Mesendoderm (in vitro differentiated cells): ENCODE results near the gene FSTL4.

Experiments
- DNase-seq: peaks from one replicate; pipeline ENCODE4 v3.0.0; 2013
- H2AK5ac ChIP-seq: 2 replicates; pipeline ENCODE4 v1.6.1; 2013; ENCODE audit warnings: low read length, inconsistent platforms
- H2BK120ac ChIP-seq: 2 replicates; pipeline ENCODE4 v1.6.1; 2013; ENCODE audit warnings: low read depth, mild to moderate bottlenecking, low read length, moderate library complexity, mixed read lengths
- H2BK15ac ChIP-seq: replicated peaks from 2 replicates; pipeline ENCODE4 v1.6.1; 2013; ENCODE audit warnings: low read depth, mild to moderate bottlenecking, moderate library complexity
- H2BK5ac ChIP-seq: 2 replicates; pipeline ENCODE4 v1.6.1; 2013; ENCODE audit warnings: low read length, inconsistent platforms
- H3K18ac ChIP-seq: 2 replicates; pipeline ENCODE4 v1.6.1; 2013; ENCODE audit warnings: mild to moderate bottlenecking, low read length, mixed read lengths
- H3K23ac ChIP-seq: one replicate; pipeline ENCODE4 v1.6.1; 2013; ENCODE audit warnings: low read length
- H3K27ac ChIP-seq: 2 replicates; pipeline ENCODE4 v1.5.1; 2013; ENCODE audit warnings: low read depth, mild to moderate bottlenecking, inconsistent platforms, low read length, moderate library complexity
- H3K27me3 ChIP-seq: 2 replicates; pipeline ENCODE4 v1.6.1; 2013; ENCODE audit warnings: low read length, control low read depth, mild to moderate bottlenecking, inconsistent platforms; ENCODE audit not compliant: insufficient read depth, poor library complexity
- H3K36me3 ChIP-seq: 2 replicates; pipeline ENCODE4 v1.6.1; 2013; ENCODE audit warnings: low read length, inconsistent platforms; ENCODE audit not compliant: control insufficient read depth, insufficient read depth
- H3K4ac ChIP-seq: one replicate; pipeline ENCODE4 v1.6.1; 2013; ENCODE audit warnings: low read depth, mild to moderate bottlenecking, low read length, moderate library complexity
- H3K4me1 ChIP-seq: 2 replicates; pipeline ENCODE4 v1.6.1; 2013; ENCODE audit warnings: low read depth, low read length, inconsistent platforms; ENCODE audit not compliant: control insufficient read depth
- H3K4me2 ChIP-seq: 2 replicates; pipeline ENCODE4 v1.6.1; 2013; ENCODE audit warnings: low read length
- H3K4me3 ChIP-seq: 2 replicates; pipeline ENCODE4 v1.5.1; 2013; ENCODE audit warnings: mild to moderate bottlenecking, low read length
- H3K56ac ChIP-seq: one replicate; pipeline ENCODE4 v1.6.1; 2013; ENCODE audit warnings: low read length
- H3K79me1 ChIP-seq: 2 replicates; pipeline ENCODE4 v1.6.1; 2013; ENCODE audit warnings: low read length, inconsistent platforms
- H3K79me2 ChIP-seq: 2 replicates; pipeline ENCODE4 v1.6.1; 2013; ENCODE audit warnings: mild to moderate bottlenecking, low read length; ENCODE audit not compliant: control insufficient read depth, insufficient read depth
- H3K9ac ChIP-seq: 2 replicates; pipeline ENCODE4 v1.6.1; 2013; ENCODE audit warnings: low read length, inconsistent platforms
- H4K5ac ChIP-seq: one replicate; pipeline ENCODE4 v1.6.1; 2013; ENCODE audit warnings: low read length
- H4K8ac ChIP-seq: one replicate; pipeline ENCODE4 v1.6.1; 2013; ENCODE audit warnings: low read depth, mild to moderate bottlenecking, control low read depth, low read length, moderate library complexity
- WGBS: extraction: QIAGEN DNeasy Blood & Tissue Kit; methylation state at CpG from one replicate; pipeline ENCODE4 v1.1.7; 2013; ENCODE audit warnings: low lambda C conversion rate, missing lambda C conversion rate; ENCODE audit not compliant: insufficient coverage; ENCODE audit errors: extremely low coverage; 5-methylcytosine and 5-hydroxymethylcytosine counted together

FSTL4 gene

GRCh38 chr5:133599044-133599443 lies 13.3 kb downstream of the FSTL4 start:
- Histone ChIP-seq H2BK5ac (no peak overlapping the region), H3K79me2 (no peaks in the 10 kb centered on the region), H4K8ac (no peak overlapping the region), H3K4me1 (peaks cover 2% of the 10 kb centered on the region), H3K79me1 (no peaks in the 10 kb centered on the region), H3K27me3 (no peaks in the 10 kb centered on the region), H3K4me3 (no peak overlapping the region), H3K4ac (no peak overlapping the region), H2BK15ac (no peak overlapping the region), H2BK120ac (no peak overlapping the region), H3K18ac (no peak overlapping the region), H3K56ac (no peak overlapping the region), H3K4me2 (no peak overlapping the region), H3K23ac (no peak overlapping the region), H4K5ac (no peak overlapping the region), H3K36me3 (no peaks in the 10 kb centered on the region), H3K9ac (no peak overlapping the region), H3K27ac (no peak overlapping the region), H2AK5ac (no peak overlapping the region)
- no peak for DNase-seq
- WGBS = no CpG with 5 or more reads among the region's 8 CpGs

- no peak overlapping the region for H3K4ac ChIP-seq
- H2BK15ac ChIP-seq = no peak overlapping the region
- no peak overlapping the region for H3K4me2 ChIP-seq
- H2BK5ac ChIP-seq = no peak overlapping the region
- no peaks in the 10 kb centered on the region for H3K27me3 ChIP-seq
- DNase-seq = peak; percentile 6
- no peak overlapping the region for H3K56ac ChIP-seq
- H3K23ac ChIP-seq = no peak overlapping the region
- no peaks in the 10 kb centered on the region for H3K79me2 ChIP-seq
- H4K8ac ChIP-seq = no peak overlapping the region
- H3K18ac ChIP-seq = no peak overlapping the region
- no peaks in the 10 kb centered on the region for H3K36me3 ChIP-seq
- H2AK5ac ChIP-seq = no peak overlapping the region
- H3K4me3 ChIP-seq = no peak overlapping the region
- no peak overlapping the region for H4K5ac ChIP-seq
- no peak overlapping the region for H3K9ac ChIP-seq
- H3K4me1 ChIP-seq = no peaks in the 10 kb centered on the region
- H3K79me1 ChIP-seq = no peaks in the 10 kb centered on the region
- WGBS = no CpG with 5 or more reads among the region's 5 CpGs
- no peak overlapping the region for H3K27ac ChIP-seq
- no peak overlapping the region for H2BK120ac ChIP-seq
Observed at GRCh38 chr5:133596049-133596448, 16.3 kb downstream of the FSTL4 start.

- no peaks in the 10 kb centered on the region for H3K4me1 ChIP-seq
- H3K4me2 ChIP-seq = no peak overlapping the region
- H4K5ac ChIP-seq = no peak overlapping the region
- H2BK15ac ChIP-seq = no peak overlapping the region
- no peak overlapping the region for H3K56ac ChIP-seq
- H3K27ac ChIP-seq = no peak overlapping the region
- H3K79me2 ChIP-seq = no peaks in the 10 kb centered on the region
- DNase-seq = no peak
- no peak overlapping the region for H3K9ac ChIP-seq
- H3K4ac ChIP-seq = no peak overlapping the region
- no peaks in the 10 kb centered on the region for H3K36me3 ChIP-seq
- H3K4me3 ChIP-seq = no peak overlapping the region
- H2BK120ac ChIP-seq = no peak overlapping the region
- no peak overlapping the region for H2AK5ac ChIP-seq
- no peak overlapping the region for H3K18ac ChIP-seq
- no CpG with 5 or more reads among the region's 5 CpGs for WGBS
- H4K8ac ChIP-seq = no peak overlapping the region
- H3K23ac ChIP-seq = peak overlapping the region; percentile 35
- no peak overlapping the region for H2BK5ac ChIP-seq
- no peaks in the 10 kb centered on the region for H3K27me3 ChIP-seq
- no peaks in the 10 kb centered on the region for H3K79me1 ChIP-seq
Observed at GRCh38 chr5:133595465-133595864, 16.9 kb downstream of the FSTL4 start.

- Histone ChIP-seq H2BK120ac (no peak overlapping the region), H3K27ac (no peak overlapping the region), H3K4me3 (no peak overlapping the region), H2BK5ac (no peak overlapping the region), H3K4me2 (no peak overlapping the region), H3K4ac (no peak overlapping the region), H2AK5ac (no peak overlapping the region), H2BK15ac (no peak overlapping the region), H3K79me2 (no peaks in the 10 kb centered on the region), H4K5ac (no peak overlapping the region), H3K56ac (no peak overlapping the region), H4K8ac (no peak overlapping the region), H3K79me1 (no peaks in the 10 kb centered on the region), H3K9ac (no peak overlapping the region), H3K18ac (no peak overlapping the region), H3K27me3 (no peaks in the 10 kb centered on the region), H3K23ac (no peak overlapping the region), H3K4me1 (no peaks in the 10 kb centered on the region), H3K36me3 (no peaks in the 10 kb centered on the region)
- no CpG with 5 or more reads among the region's 1 CpG for WGBS
- DNase-seq = peak; percentile 32
Observed at GRCh38 chr5:133589286-133589685, 23.1 kb downstream of the FSTL4 start.

- no CpG with 5 or more reads among the region's 7 CpGs for WGBS
- H2AK5ac ChIP-seq = no peak overlapping the region
- H2BK120ac ChIP-seq = no peak overlapping the region
- H3K79me2 ChIP-seq = no peaks in the 10 kb centered on the region
- peak; percentile 36 for DNase-seq
- no peak overlapping the region for H3K23ac ChIP-seq
- no peak overlapping the region for H3K27ac ChIP-seq
- no peak overlapping the region for H2BK15ac ChIP-seq
- H3K9ac ChIP-seq = peak overlapping the region; percentile 16
- H3K27me3 ChIP-seq = no peaks in the 10 kb centered on the region
- no peaks in the 10 kb centered on the region for H3K79me1 ChIP-seq
- no peak overlapping the region for H3K18ac ChIP-seq
- no peak overlapping the region for H3K4ac ChIP-seq
- no peak overlapping the region for H3K4me3 ChIP-seq
- peak overlapping the region; percentile 47 for H3K56ac ChIP-seq
- H3K36me3 ChIP-seq = no peaks in the 10 kb centered on the region
- H2BK5ac ChIP-seq = no peak overlapping the region
- no peaks in the 10 kb centered on the region for H3K4me1 ChIP-seq
- H4K8ac ChIP-seq = no peak overlapping the region
- peak overlapping the region; percentile 9 for H3K4me2 ChIP-seq
- no peak overlapping the region for H4K5ac ChIP-seq
Observed at GRCh38 chr5:133582971-133583370, 29.4 kb downstream of the FSTL4 start.

GRCh38 chr5:133581918-133582317 lies 30.4 kb downstream of the FSTL4 start:
- Histone ChIP-seq H3K79me1 (no peaks in the 10 kb centered on the region), H3K4me2 (no peak overlapping the region), H2AK5ac (no peak overlapping the region), H3K23ac (no peak overlapping the region), H3K4me1 (no peaks in the 10 kb centered on the region), H2BK15ac (no peak overlapping the region), H4K8ac (no peak overlapping the region), H3K36me3 (no peaks in the 10 kb centered on the region), H2BK5ac (no peak overlapping the region), H3K56ac (no peak overlapping the region), H3K4me3 (no peak overlapping the region), H3K27me3 (no peaks in the 10 kb centered on the region), H4K5ac (no peak overlapping the region), H3K9ac (no peak overlapping the region), H3K27ac (no peak overlapping the region), H3K79me2 (no peaks in the 10 kb centered on the region), H3K4ac (no peak overlapping the region), H3K18ac (no peak overlapping the region), H2BK120ac (no peak overlapping the region)
- no CpG with 5 or more reads among the region's 5 CpGs for WGBS
- DNase-seq = no peak
